DMS53 treated with DMSO at 0.1 percent for 48 hours (cell line): Measurements from ENCODE around the gene GFM1.
"Not testable (repeated sequence)": the region's sequence is repeated elsewhere in the genome, so short reads cannot be mapped to it uniquely, and the experiment has no call there.

Experiments used
- DNase-seq: peaks from one replicate; lab custom pipeline; 2025; ENCODE audit not compliant: unreplicated experiment; lab: John Stamatoyannopoulos, UW

The GFM1 gene

GRCh38 chr3:158672215-158673176, 28.2 kb downstream of the GFM1 start, which contains the start of gene LXN:
LXN (minus strand) TSS chr3:158672648; CDS start chr3:158672478, 170 bp downstream.
- no peak for DNase-seq

DNA sequence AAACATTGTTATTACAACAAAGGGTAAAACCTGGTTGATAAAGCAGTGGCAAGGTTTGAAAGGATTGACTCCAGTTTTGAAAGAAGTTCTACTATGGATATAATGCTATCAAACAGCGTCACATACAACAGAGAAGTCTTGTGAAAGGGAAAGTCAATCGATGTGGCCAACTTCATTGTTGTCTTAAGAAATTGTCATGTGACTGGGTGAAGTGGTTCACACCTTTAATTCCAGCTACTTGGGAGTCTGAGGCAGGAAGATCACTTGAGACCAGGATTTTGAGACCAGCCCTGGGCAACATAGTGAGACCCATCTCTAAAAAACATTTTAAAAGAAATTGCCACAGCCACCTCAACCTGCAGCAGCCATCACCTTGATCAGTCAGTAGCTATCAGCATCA, 34.4 kb downstream of the GFM1 start:
- no peak for DNase-seq

GRCh38 chr3:158679547-158680000, 35.2 kb downstream of the GFM1 start:
- no peak for DNase-seq

- DNase-seq, result no peak
Measured at GRCh38 chr3:158680861-158681260, 36.5 kb downstream of the GFM1 start.

- no peak for DNase-seq
Measured at GRCh38 chr3:158683230-158683962, 39.1 kb downstream of the GFM1 start.

- DNase-seq, result no peak
Measured at GRCh38 chr3:158685159-158685558, 40.8 kb downstream of the GFM1 start.

- DNase-seq, result not testable (repeated sequence)
Measured at GRCh38 chr3:158693866-158694456, 49.6 kb downstream of the GFM1 start.

GRCh38 chr3:158696618-158697017, 52.3 kb downstream of the GFM1 start:
- no peak for DNase-seq

GRCh38 chr3:158700559-158700958, 56.2 kb downstream of the GFM1 start:
- DNase-seq, result no peak

DNA sequence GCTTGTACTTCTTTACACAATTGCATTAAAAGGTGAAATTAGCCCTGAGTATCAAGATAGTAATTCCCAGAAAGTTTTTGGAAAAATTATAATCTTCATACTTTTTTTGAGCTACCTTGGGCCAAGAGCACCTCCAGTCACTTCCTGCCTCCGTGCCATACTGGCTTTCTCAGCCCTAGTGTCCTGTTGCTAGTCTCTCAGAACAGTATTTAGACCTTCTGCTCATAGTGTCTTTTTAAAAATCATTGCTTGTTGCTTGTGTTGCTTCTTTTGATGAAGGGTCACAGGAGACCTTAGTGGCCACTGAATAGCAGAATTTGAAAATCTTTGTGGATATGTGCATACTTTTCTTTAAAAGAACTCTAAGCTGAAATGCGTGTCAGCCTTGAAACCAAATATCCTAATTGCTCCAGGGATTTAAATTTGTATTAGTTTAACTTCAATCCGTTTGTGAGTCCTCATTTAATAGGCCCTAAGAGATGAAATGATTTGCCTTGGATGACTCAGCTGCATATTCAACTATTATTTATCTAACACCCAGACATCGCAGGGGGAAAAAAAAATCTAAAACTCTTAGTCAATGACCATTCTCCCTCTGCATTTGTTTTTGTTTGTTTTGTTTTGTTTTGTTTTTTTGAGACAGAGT, 57.2 kb downstream of the GFM1 start:
- DNase-seq, result no peak

DNA sequence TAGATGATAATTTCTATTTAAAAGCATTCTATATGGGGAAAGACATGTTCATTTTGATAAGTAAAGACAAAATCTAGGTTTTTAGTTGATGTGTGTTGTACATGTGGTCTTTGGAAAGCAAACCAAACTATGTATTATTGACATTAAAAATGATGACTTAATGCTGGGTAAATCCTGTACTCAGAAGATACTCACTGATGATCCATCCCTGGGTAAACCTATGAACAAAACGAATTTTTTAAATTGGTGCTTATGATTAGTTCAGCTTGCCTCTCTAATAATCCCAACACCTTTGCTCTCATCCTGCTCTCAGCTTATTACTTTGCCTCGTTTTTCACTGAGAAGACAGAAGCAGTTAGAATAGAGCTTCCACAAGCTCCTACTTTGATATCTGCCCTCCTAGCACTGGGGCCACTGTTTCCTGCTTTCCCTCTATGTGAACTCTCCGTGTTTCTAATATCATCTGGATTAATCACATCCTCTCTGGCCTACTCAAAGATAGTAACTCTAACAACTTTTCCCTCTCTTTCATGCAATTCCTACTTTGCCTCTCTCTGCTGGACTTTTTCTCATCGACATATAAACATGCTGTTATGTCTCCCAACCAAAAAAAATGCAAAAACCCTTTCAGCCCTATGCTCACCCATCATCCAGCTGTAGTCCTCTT, 58.6 kb downstream of the GFM1 start:
- no peak for DNase-seq

DNA sequence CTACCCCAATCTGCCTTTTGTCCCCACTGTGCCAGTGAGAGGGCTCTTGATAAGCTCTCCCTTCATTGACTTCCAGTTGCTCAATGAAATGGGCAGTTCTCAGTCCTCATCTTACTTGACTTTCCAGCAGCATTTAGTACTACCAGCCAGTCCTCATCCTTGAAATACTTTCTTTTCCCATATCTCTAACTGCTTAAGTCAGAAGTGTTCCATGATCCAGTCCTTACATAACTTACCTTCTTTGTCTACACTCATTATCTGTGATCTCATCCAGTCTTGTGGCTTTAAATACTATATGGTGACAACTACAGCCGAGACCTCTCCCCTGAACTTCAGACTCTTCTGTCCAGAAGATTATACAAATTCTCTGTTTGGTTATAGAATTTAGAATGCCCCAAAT, 59.2 kb downstream of the GFM1 start:
- DNase-seq, result no peak

GRCh38 chr3:158709666-158710083, 65.3 kb downstream of the GFM1 start:
- DNase-seq, result no peak

DNA sequence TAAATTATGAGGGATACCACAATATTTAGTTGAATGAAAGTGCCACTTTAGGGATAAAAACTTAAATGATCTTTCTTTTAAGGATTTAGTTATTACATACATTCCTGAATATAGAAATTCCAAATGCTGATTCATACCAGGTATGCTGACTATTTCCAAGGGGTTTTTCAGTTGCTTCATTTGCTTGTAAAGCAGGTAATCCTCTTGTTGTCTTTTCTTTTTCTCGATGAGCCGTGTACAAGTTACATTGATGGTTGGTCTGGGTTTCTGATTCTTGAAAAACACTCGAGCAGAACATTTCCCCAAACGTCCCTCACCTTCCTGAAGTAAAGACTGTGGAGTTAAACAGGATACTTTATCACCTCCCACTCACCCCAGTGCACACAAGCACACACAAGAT, 66.3 kb downstream of the GFM1 start:
- DNase-seq, result no peak

- no peak for DNase-seq
Measured at GRCh38 chr3:158711886-158712285, 67.6 kb downstream of the GFM1 start.

GRCh38 chr3:158712443-158712842, 68.1 kb downstream of the GFM1 start:
- DNase-seq, result no peak

GRCh38 chr3:158713094-158713499, 68.8 kb downstream of the GFM1 start:
- no peak for DNase-seq

- DNase-seq, result no peak
Measured at GRCh38 chr3:158717576-158717975, 73.2 kb downstream of the GFM1 start.

DNA sequence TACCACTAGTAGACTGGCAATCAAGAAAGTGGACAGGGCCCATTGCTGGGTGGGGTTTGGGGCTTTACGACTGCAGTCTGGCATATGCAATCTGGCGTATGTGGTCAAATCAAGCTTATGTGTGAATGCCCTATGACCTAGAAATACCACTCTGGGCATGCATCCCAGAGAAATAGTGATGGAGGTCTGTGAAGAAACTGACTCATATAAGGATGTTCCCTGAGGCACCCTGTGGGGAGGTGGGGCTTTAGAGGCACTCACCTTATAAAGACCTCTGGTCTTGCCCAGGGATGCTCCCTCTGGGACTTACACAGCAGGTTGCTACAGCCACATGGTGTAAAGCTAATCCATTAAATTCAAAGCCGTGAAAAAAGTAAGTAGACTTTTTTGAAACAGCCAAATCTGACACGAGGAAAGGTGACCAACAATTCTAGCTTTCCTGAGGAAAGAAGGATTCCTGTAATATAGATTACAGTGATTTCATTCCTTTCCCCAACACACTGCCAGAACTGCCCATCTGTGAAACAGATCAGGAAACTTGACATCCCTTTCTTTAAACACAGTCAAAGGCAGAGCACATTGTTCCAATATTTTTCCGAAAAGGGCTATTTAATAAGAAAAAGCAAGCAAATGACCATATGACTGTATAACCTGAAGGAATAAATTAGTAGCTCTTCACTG, 74.3 kb downstream of the GFM1 start:
- DNase-seq, result no peak

DNA sequence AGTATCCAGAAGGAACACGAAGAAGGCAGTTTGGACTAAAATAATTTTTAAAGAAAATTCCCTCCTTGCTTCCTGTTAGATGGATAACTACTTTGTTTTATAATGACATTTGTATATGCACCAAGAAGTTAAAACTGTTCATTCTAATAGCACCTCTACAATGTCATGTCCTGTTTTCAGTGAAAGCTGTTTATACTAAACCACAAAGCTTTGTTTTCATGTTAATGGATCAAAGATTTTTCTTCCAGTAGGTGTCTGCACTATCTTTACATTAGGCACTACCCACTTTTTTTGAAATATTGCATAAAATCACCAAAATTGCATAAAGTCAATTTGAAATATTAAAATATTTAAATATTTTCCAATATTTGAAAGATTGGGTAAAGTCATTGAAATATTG, 77.8 kb downstream of the GFM1 start:
- no peak for DNase-seq
